Astrocyte of the hippocampus (primary cell): ENCODE results near the gene SCP2.
"Not testable (repeated sequence)": the region's sequence is repeated elsewhere in the genome, so short reads cannot be mapped to it uniquely, and the experiment has no call there.

Experiments
- DNase-seq: peaks from one replicate; pipeline ENCODE4 v3.0.0; 2011; ENCODE audit warnings: low read depth, low spot score

SCP2 gene

GRCh38 chr1:52969234-52969633 lies 42.2 kb downstream of the SCP2 start:
- not testable (repeated sequence) for DNase-seq

GRCh38 chr1:52970149-52970548 lies 43.1 kb downstream of the SCP2 start:
- peak; percentile 24 for DNase-seq

GRCh38 chr1:52973841-52974240 lies 46.8 kb downstream of the SCP2 start:
- DNase-seq = no peak

GRCh38 chr1:52976183-52977035 lies 49.3 kb downstream of the SCP2 start:
- DNase-seq = no peak

- no peak for DNase-seq
Measured at GRCh38 chr1:52978045-52978444, 51.0 kb downstream of the SCP2 start.

GRCh38 chr1:52992733-52993132 lies 65.7 kb downstream of the SCP2 start:
- DNase-seq = not testable (repeated sequence)

- DNase-seq = no peak
Measured at GRCh38 chr1:52994656-52995055, 67.6 kb downstream of the SCP2 start.

- no peak for DNase-seq
Measured at GRCh38 chr1:52996653-52997052, 69.6 kb downstream of the SCP2 start.

- DNase-seq = no peak
Measured at GRCh38 chr1:53001128-53001527, 74.1 kb downstream of the SCP2 start.

GRCh38 chr1:53006612-53007011 lies 79.5 kb downstream of the SCP2 start:
- not testable (repeated sequence) for DNase-seq

GRCh38 chr1:53010247-53010646 lies 83.2 kb downstream of the SCP2 start:
- DNase-seq = not testable (repeated sequence)

- DNase-seq = no peak
Measured at GRCh38 chr1:53011175-53011574, 84.1 kb downstream of the SCP2 start.

GRCh38 chr1:53014791-53015507 lies 87.9 kb downstream of the SCP2 start:
- peak; percentile 92 for DNase-seq

- DNase-seq = no peak
Measured at GRCh38 chr1:53015508-53015860, 88.4 kb downstream of the SCP2 start.

GRCh38 chr1:53016705-53017104 lies 89.6 kb downstream of the SCP2 start:
- DNase-seq = no peak

GRCh38 chr1:53020588-53020987 lies 93.5 kb downstream of the SCP2 start:
- DNase-seq = no peak

GRCh38 chr1:53022179-53022578 lies 95.1 kb downstream of the SCP2 start:
- DNase-seq = no peak

- DNase-seq = no peak
Measured at GRCh38 chr1:53023546-53023945, 96.5 kb downstream of the SCP2 start.

- DNase-seq = no peak
Measured at GRCh38 chr1:53024117-53024516, 97.0 kb downstream of the SCP2 start.

GRCh38 chr1:53025034-53025768 lies 98.1 kb downstream of the SCP2 start:
- peak; percentile 28 for DNase-seq

GRCh38 chr1:53025769-53026112 lies 98.7 kb downstream of the SCP2 start:
- DNase-seq = no peak

GRCh38 chr1:53026254-53026653 lies 99.2 kb downstream of the SCP2 start:
- no peak for DNase-seq
